Hepatocyte (in vitro differentiated cells): ENCODE data around the gene DCAF5. TPM values are rescaled to one million over a fixed set of nuclear protein-coding genes. Genes with fewer than 3 reads are reported as not detected.

Experiments used
- DNase-seq: peaks from one replicate; pipeline ENCODE4 v3.0.0-alpha.2; 2016; ENCODE audit warnings: low spot score
- H2AFZ ChIP-seq: fragments of 200-600 bp; sonication (generic); 2 replicates; pipeline ENCODE4 v1.6.0; 2016; ENCODE audit warnings: antibody characterized with exemption, mild to moderate bottlenecking
- H3K27ac ChIP-seq: fragments of 200-600 bp; sonication (generic); 2 replicates; pipeline ENCODE4 v1.5.1; 2016; ENCODE audit warnings: mild to moderate bottlenecking
- H3K27me3 ChIP-seq: fragments of 200-600 bp; sonication (generic); 2 replicates; pipeline ENCODE4 v1.6.1; 2016
- H3K36me3 ChIP-seq: fragments of 200-600 bp; sonication (generic); replicated peaks from 2 replicates; pipeline ENCODE4 v1.5.1; 2016; ENCODE audit warnings: low read depth; ENCODE audit not compliant: insufficient read depth
- H3K4me1 ChIP-seq: fragments of 200-600 bp; sonication (generic); 2 replicates; pipeline ENCODE4 v1.5.1; 2016; ENCODE audit warnings: mild to moderate bottlenecking, moderate library complexity; ENCODE audit not compliant: insufficient read depth
- H3K4me2 ChIP-seq: fragments of 200-600 bp; sonication (generic); 2 replicates; pipeline ENCODE4 v1.6.0; 2016
- H3K4me3 ChIP-seq: fragments of 200-600 bp; sonication (generic); 2 replicates; pipeline ENCODE4 v1.5.1; 2016; ENCODE audit warnings: mild to moderate bottlenecking
- H3K79me2 ChIP-seq: fragments of 200-600 bp; sonication (generic); 2 replicates; pipeline ENCODE4 v1.6.0; 2017; ENCODE audit warnings: mild to moderate bottlenecking
- H3K9me2 ChIP-seq: fragments of 200-600 bp; sonication (generic); replicated peaks from 2 replicates; pipeline ENCODE4 v1.6.0; 2017; ENCODE audit warnings: mild to moderate bottlenecking; ENCODE audit not compliant: insufficient read depth
- H3K9me3 ChIP-seq: fragments of 200-600 bp; sonication (generic); 2 replicates; pipeline ENCODE4 v1.5.1; 2016; ENCODE audit warnings: low read depth, mild to moderate bottlenecking
- H4K20me1 ChIP-seq: fragments of 200-600 bp; sonication (generic); 2 replicates; pipeline ENCODE4 v1.6.0; 2016; ENCODE audit warnings: mild to moderate bottlenecking; ENCODE audit not compliant: insufficient read depth, poor library complexity, severe bottlenecking
- EZH2 ChIP-seq: fragments of 200-600 bp; sonication (generic); IDR thresholded peaks from 2 replicates; pipeline ENCODE4 v1.6.1; 2016; ENCODE audit warnings: antibody characterized with exemption, mild to moderate bottlenecking, borderline replicate concordance
- EZH2phosphoT487 ChIP-seq: fragments of 200-600 bp; sonication (generic); IDR thresholded peaks from one replicate; pipeline ENCODE4 v1.6.1; 2018; ENCODE audit warnings: antibody characterized with exemption, mild to moderate bottlenecking, low read depth, moderate library complexity; ENCODE audit not compliant: unreplicated experiment, severe bottlenecking
- WGBS: methylation state at CpG from one replicate; pipeline ENCODE4 v1.1.6; 2016; ENCODE audit warnings: low lambda C conversion rate; ENCODE audit errors: missing lambda C conversion rate; 5-methylcytosine and 5-hydroxymethylcytosine counted together
- polyA plus RNA-seq: library from polyadenylated mRNA; unstranded; fragments of >200 nt; fragmentation: Nextera tagmentation; extraction: Ambion mirVana; gene quantifications from 2 replicates; pipeline ENCODE4 v1.2.1, GENCODE V29; 2016
- total RNA-seq: library from RNA; depleted of rRNA; stranded (reverse); fragments of >200 nt; gene quantifications from 2 replicates; pipeline ENCODE4 v1.2.3, GENCODE V29; 2014
- TF ChIP-seq, protein P1 (sequence below): fragments of 200-600 bp; sonication (generic); IDR thresholded peaks from 2 replicates; pipeline ENCODE4 v1.5.1; 2016; ENCODE audit warnings: antibody characterized with exemption, mild to moderate bottlenecking; ENCODE audit not compliant: poor library complexity

The DCAF5 gene
- total and polyA plus RNA-seq, 2 experiments from 2014 or later, result 34.4 to 47.6 TPM

DNA sequence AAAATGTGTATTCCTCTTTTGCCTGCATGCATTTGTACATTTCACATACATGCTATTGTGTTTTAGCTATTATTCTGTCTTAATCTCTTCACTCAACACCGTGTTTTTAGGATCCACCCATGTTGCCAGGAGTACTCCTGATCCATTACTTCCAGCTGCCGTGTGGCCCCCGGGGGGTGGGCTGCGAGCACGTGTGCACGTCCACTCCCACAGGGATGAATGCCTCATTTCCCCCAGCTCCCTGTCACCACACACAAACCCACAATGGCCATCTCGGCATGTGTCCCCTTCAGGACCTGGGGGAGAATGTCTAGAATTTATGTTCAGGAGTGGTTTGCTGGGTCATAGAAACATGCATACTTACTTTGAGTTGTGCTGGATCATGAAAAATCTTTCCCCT is 111.1 kb downstream of the DCAF5 start:
- Histone ChIP-seq H3K4me3 (no peak overlapping the region), H3K9me2 (no peaks in the 10 kb centered on the region), H3K36me3 (no peaks in the 10 kb centered on the region), H2AFZ (no peak overlapping the region), H3K27me3 (no peaks in the 10 kb centered on the region), H3K79me2 (no peaks in the 10 kb centered on the region), H3K4me1 (peaks cover 47% of the 10 kb centered on the region), H3K9me3 (no peaks in the 10 kb centered on the region), H3K4me2 (no peak overlapping the region), H3K27ac (no peak overlapping the region), H4K20me1 (no peaks in the 10 kb centered on the region)
- 83% methylated on average over 7 of the region's 7 CpGs for WGBS
- TF ChIP-seq EZH2 (no peak), EZH2phosphoT487 (no peak)
- TF ChIP-seq, protein P1, sequence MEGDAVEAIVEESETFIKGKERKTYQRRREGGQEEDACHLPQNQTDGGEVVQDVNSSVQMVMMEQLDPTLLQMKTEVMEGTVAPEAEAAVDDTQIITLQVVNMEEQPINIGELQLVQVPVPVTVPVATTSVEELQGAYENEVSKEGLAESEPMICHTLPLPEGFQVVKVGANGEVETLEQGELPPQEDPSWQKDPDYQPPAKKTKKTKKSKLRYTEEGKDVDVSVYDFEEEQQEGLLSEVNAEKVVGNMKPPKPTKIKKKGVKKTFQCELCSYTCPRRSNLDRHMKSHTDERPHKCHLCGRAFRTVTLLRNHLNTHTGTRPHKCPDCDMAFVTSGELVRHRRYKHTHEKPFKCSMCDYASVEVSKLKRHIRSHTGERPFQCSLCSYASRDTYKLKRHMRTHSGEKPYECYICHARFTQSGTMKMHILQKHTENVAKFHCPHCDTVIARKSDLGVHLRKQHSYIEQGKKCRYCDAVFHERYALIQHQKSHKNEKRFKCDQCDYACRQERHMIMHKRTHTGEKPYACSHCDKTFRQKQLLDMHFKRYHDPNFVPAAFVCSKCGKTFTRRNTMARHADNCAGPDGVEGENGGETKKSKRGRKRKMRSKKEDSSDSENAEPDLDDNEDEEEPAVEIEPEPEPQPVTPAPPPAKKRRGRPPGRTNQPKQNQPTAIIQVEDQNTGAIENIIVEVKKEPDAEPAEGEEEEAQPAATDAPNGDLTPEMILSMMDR, result no peak
- no peak for DNase-seq

DNA sequence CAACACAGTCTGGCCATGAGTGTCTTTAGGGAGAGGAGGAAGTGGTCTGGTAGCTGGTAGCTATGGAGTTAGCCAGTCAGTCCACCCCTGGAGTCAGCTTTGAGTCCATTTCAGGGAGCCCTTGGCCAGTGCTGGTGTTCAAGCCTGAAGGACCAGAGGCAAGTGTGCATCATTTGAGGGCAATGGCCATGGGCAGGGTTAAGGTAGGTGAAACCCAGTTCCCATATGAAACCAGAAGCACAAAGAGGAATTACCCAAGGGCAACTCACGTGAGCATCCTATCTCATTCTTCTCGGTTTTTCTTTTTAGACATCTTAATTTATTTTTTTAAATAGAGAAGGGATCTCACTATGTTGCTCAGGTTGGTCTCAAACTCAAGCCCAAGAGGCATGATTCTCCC is 112.6 kb downstream of the DCAF5 start:
- TF ChIP-seq EZH2 (no peak), EZH2phosphoT487 (no peak)
- TF ChIP-seq, protein P1, result no peak
- no peak overlapping the region for H3K4me3 ChIP-seq
- H3K36me3 ChIP-seq, result no peaks in the 10 kb centered on the region
- H3K27ac ChIP-seq, result no peak overlapping the region
- WGBS, result 100% methylated on average over 2 of the region's 2 CpGs
- H3K27me3 ChIP-seq, result no peaks in the 10 kb centered on the region
- DNase-seq, result no peak
- no peaks in the 10 kb centered on the region for H4K20me1 ChIP-seq
- H3K4me1 ChIP-seq, result peaks cover 36% of the 10 kb centered on the region
- H3K4me2 ChIP-seq, result no peak overlapping the region
- no peaks in the 10 kb centered on the region for H3K9me2 ChIP-seq
- H2AFZ ChIP-seq, result no peak overlapping the region
- no peaks in the 10 kb centered on the region for H3K79me2 ChIP-seq
- no peaks in the 10 kb centered on the region for H3K9me3 ChIP-seq

DNA sequence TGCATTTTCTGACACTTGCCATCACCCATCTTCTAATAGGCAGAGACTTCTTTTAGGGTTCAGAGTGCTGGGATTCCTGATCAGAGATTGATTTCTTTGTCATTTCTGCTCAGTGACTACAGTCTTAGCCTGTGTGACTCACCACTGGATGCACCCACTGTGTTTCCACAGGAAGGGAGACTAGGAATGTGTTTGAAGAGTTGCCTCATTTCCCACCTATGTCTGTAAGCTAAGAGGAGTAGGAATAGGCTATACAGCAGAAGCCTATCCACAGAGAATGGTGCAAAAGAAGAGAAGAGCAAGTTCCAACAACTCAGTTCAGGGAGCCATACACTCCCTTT is 113.7 kb downstream of the DCAF5 start:
- peak overlapping the region; percentile 50 for H3K27ac ChIP-seq
- H3K27me3 ChIP-seq, result no peaks in the 10 kb centered on the region
- H2AFZ ChIP-seq, result no peak overlapping the region
- peaks cover 26% of the 10 kb centered on the region for H3K4me1 ChIP-seq
- DNase-seq, result no peak
- no peak overlapping the region for H3K4me2 ChIP-seq
- no peaks in the 10 kb centered on the region for H4K20me1 ChIP-seq
- no peaks in the 10 kb centered on the region for H3K79me2 ChIP-seq
- no peaks in the 10 kb centered on the region for H3K9me3 ChIP-seq
- H3K36me3 ChIP-seq, result no peaks in the 10 kb centered on the region
- H3K9me2 ChIP-seq, result no peaks in the 10 kb centered on the region
- TF ChIP-seq EZH2 (no peak), EZH2phosphoT487 (no peak)
- TF ChIP-seq, protein P1, result no peak
- H3K4me3 ChIP-seq, result no peak overlapping the region
